ENCODE measurements around the gene THAP3. TPM values are rescaled to one million over a fixed set of nuclear protein-coding genes. Genes with fewer than 3 reads are reported as not detected.
"Not testable (repeated sequence)": the region's sequence is repeated elsewhere in the genome, so short reads cannot be mapped to it uniquely, and the experiment has no call there.

THAP3 gene
- total RNA-seq, 1 donor from 2014 or later: 20.4 TPM

DNA sequence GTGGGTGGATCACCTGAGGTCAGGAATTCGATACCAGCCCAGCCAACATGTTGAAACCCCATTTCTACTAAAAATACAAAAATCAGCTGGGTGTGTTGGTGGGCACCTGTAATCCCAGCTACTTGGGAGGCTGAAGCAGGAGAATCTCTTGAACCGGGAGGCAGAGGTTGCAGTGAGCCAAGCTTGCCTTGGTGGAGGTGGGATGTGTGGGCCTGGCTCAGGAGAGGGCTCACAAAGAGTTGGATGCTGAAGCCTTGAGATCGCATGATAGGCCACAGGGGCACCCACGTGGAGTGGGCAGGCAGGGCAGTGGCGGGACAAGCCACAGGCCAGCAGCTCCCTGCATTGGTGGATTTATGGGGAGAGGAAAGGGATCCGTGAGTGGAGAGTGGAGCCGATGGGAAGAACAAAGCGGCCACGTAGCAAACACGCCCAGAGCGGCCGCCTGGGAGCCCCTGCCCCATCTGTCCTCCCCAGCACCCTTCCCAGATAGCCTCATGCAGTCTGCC, 4.4 kb downstream of the THAP3 start:
- ATAC-seq (no peak), DNase-seq (ENCODE audit: low spot score) (no peak)
- intact Hi-C loops (cut with DNase I): no loop called here

- intact Hi-C loops (cut with DNase I): no loop called here
- no peak for DNase-seq (ENCODE audit: low spot score)
- ATAC-seq: no peak
Measured at GRCh38 chr1:6630027-6630426, 5.4 kb downstream of the THAP3 start.

- ATAC-seq (no peak), DNase-seq (ENCODE audit: low spot score) (no peak)
- intact Hi-C loops (cut with DNase I): no loop called here
Measured at GRCh38 chr1:6631058-6631457, 6.4 kb downstream of the THAP3 start.

DNA sequence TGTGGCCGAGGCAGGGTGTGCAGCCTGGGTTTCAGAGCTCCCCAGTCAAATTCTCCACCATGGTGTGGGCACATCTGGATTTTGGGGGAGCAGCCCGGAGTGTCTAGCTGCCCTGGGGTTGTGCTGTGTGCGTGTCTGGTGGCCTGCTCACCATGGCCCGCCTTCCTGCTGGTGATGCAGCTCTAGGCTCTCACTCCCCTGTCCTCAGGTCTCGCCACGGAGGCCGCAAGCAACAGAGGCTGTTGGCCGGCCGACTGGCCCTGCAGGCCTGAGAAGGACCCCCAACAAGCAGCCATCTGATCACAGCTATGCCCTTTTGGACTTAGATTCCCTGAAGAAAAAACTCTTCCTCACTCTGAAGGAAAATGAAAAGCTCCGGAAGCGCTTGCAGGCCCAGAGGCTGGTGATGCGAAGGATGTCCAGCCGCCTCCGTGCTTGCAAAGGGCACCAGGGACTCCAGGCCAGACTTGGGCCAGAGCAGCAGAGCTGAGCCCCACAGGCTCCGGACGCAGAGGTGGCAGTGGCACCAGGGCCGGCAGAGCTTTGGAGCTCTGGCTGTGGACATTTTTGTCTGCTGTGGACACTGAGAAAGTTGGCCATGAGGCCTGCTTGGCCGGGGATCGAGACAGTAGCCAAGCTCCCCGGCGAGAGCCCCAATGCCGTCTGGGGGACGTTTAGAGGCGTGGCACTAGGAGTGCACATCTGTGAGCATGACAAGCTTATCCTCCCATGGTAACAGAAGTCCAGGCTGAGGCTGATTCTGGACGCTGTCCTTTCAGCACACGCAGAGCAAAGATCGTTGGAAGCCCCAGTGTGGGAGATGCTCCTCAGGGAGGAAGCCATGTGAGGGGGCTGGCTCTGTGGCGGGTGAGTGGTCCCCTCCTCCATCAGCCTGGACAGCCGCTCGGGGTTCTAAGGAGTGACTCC, 8.2 kb downstream of the THAP3 start:
- ATAC-seq (no peak), DNase-seq (ENCODE audit: low spot score) (no peak)
- intact Hi-C loops (cut with DNase I): no loop called here

GRCh38 chr1:6634371-6635052, 9.8 kb downstream of the THAP3 start:
- intact Hi-C loops (cut with DNase I): no loop called here
- ATAC-seq: peak; percentile 58
- peak; percentile 71 for DNase-seq (ENCODE audit: low spot score)

DNA sequence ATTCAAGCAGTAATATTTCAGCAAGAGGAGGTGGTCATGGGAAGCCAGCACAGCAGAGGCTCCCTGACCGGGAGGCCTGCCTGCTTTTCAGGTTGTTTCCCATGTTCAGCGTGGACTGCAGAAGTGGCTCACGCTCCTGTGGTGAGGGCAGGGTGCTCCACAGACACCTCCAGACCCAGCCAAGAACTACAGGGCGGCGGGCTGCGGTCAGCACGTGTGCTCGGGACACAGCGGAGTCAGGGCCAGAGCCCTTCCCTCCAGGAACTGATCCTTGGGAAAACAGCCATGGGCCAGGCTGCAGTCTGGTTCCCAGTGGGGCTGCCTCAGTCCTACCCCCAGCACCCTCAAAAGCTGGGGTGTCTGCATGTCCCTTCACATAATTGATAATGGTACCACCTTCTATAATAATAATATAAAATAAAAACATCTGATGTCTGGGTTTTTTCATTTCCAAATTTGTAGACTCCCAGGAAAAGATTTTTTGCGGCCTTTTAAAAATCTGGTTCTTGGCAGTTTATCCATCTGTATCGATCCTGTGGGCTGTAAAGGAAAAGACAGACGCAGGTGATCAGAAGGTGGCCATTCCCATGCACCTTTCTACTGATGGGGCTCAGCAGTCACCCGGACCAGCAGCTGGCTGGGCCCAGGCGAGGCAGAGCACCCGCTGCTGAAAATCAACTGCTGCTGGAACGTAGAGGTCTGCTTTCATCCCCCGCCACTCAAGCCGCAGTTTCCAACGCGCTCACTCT, 10.7 kb downstream of the THAP3 start:
- intact Hi-C loops (cut with DNase I): no loop called here
- no peak for DNase-seq (ENCODE audit: low spot score)
- ATAC-seq: peak; percentile 19

- intact Hi-C loops (cut with DNase I): no loop called here
- ATAC-seq: no peak
- DNase-seq (ENCODE audit: low spot score): no peak
Measured at GRCh38 chr1:6635910-6636760, 11.5 kb downstream of the THAP3 start.

- intact Hi-C loops (cut with DNase I): not testable (repeated sequence)
Measured at GRCh38 chr1:6636778-6637177, 12.1 kb downstream of the THAP3 start.

GRCh38 chr1:6637770-6638169, 13.1 kb downstream of the THAP3 start:
- ATAC-seq: peak; percentile 7
- intact Hi-C loops (cut with DNase I): no loop called here
- DNase-seq (ENCODE audit: low spot score): no peak

More at GRCh38 chr1:6636778-6637177, 12.1 kb downstream of the THAP3 start:
- not testable (repeated sequence) for DNase-seq (ENCODE audit: low spot score); ATAC-seq

DNA sequence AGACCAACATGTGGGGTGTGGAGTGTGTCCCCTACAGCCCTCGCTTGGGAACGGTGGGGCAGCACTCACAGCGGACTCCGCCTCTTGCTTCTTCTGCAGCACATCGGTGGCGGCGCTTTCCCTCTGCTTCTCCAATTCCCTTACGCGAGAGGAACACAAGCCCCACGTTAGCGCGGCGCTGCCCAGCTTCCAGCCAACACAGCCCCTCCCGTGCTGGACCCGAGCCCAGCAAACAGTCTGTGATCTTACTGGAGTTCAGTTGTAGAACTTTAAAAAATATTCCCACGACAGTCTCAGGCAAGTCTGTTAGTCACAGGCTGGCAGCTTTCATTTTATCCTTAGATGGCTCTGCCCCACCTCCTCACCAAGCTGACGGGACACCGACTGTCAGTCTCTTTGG, 13.6 kb downstream of the THAP3 start:
- DNase-seq (ENCODE audit: low spot score) (peak; percentile 85), ATAC-seq (peak; percentile 86)
- intact Hi-C loops (cut with DNase I): no loop called here

DNA sequence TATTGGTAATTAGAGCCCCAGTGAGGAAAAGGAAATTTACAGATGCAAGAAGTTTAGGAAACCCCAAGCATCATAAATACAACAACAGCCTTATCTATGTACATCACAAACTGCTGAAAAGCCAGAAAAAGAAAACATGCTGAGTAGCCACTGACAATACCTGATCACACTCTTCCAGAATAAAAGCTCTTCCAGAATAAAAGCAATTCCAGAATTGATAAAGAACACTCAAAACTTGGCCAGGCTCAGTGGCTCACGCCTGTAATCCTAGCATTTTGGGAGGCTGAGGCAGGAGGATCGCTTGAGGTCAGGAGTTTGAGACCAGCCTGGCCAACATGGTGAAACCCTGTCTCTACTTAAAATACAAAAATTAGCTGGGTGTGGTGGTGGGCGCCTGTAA, 16.2 kb downstream of the THAP3 start:
- intact Hi-C loops (cut with DNase I): loop anchor here (10.0 kb wide), 1 partner anchor 86 kb away; the partner anchor contains the start of genes NOL9 and TAS1R1
- DNase-seq (ENCODE audit: low spot score); ATAC-seq: not testable (repeated sequence)

DNA sequence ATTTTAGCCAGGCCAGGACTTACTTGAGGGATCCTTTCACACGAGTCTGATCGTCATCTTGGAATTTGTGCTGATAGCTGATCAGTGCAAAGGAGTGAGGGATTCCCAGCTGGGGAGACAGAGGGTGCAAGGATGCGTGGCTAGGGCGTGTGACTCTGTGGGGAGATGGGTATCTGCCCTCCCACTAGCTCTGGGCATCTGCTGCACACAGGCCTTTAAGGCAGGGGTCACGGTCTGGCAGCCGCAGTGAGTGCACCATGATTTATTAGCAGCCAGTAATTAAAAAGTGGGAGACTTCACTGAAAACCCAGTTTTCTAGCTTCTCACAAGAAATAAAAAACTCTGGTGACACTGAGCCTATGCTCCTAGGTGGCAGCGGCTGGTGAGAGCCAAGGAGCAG, 20.4 kb downstream of the THAP3 start:
- DNase-seq (ENCODE audit: low spot score) (no peak), ATAC-seq (no peak)
- intact Hi-C loops (cut with DNase I): loop anchor here (10.0 kb wide), 1 partner anchor 90 kb away; the partner anchor contains the start of genes NOL9 and TAS1R1

- DNase-seq (ENCODE audit: low spot score) (no peak), ATAC-seq (peak; percentile 55)
- intact Hi-C loops (cut with DNase I): loop anchor here (10.0 kb wide), 1 partner anchor 92 kb away; the partner anchor contains the start of genes NOL9 and TAS1R1
Measured at GRCh38 chr1:6646499-6647148, 22.0 kb downstream of the THAP3 start.

GRCh38 chr1:6648556-6648955, 23.9 kb downstream of the THAP3 start:
- intact Hi-C loops (cut with DNase I): loop anchor here (10.0 kb wide), 1 partner anchor 94 kb away; the partner anchor contains the start of genes NOL9 and TAS1R1
- DNase-seq (ENCODE audit: low spot score): no peak
- ATAC-seq: no peak

GRCh38 chr1:6651909-6652308, 27.2 kb downstream of the THAP3 start:
- intact Hi-C loops (cut with DNase I): no loop called here
- no peak for ATAC-seq

GRCh38 chr1:6652986-6653385, 28.3 kb downstream of the THAP3 start:
- no peak for ATAC-seq
- intact Hi-C loops (cut with DNase I): no loop called here

More at GRCh38 chr1:6651909-6652308, 27.2 kb downstream of the THAP3 start:
- no peak for DNase-seq (ENCODE audit: low spot score)

GRCh38 chr1:6653436-6654290, 29.0 kb downstream of the THAP3 start:
- DNase-seq (ENCODE audit: low spot score): no peak
- no peak for ATAC-seq
- intact Hi-C loops (cut with DNase I): no loop called here

More at GRCh38 chr1:6652986-6653385, 28.3 kb downstream of the THAP3 start:
- DNase-seq (ENCODE audit: low spot score): no peak
